Pons (tissue), 1 donor: ENCODE data around the gene DRAM1.
A peak's percentile ranks its signal among the peaks of the same experiment; 100 is the strongest.

Source experiments
- DNase-seq: peaks from one replicate; pipeline ENCODE4 v3.0.0-alpha.2; 2016; ENCODE audit warnings: low spot score

The DRAM1 gene

GRCh38 chr12:101941306-101942249 is 64.2 kb downstream of the DRAM1 start:
- DNase-seq, result no peak

GRCh38 chr12:101942250-101942605 is 64.8 kb downstream of the DRAM1 start:
- no peak for DNase-seq

GRCh38 chr12:101945369-101946232 is 68.2 kb downstream of the DRAM1 start:
- DNase-seq, result no peak

- no peak for DNase-seq
Measured at GRCh38 chr12:101946233-101946611, 68.8 kb downstream of the DRAM1 start.

GRCh38 chr12:101947316-101947715 is 69.9 kb downstream of the DRAM1 start:
- no peak for DNase-seq

GRCh38 chr12:101948365-101948764 is 71.0 kb downstream of the DRAM1 start:
- no peak for DNase-seq

GRCh38 chr12:101951002-101951670 is 73.8 kb downstream of the DRAM1 start:
- no peak for DNase-seq

- no peak for DNase-seq
Measured at GRCh38 chr12:101954113-101954512, 76.7 kb downstream of the DRAM1 start.

GRCh38 chr12:101954676-101955075 is 77.3 kb downstream of the DRAM1 start:
- DNase-seq, result no peak

- DNase-seq, result no peak
Measured at GRCh38 chr12:101957252-101957959, 80.0 kb downstream of the DRAM1 start.

GRCh38 chr12:101959607-101960006 is 82.2 kb downstream of the DRAM1 start:
- no peak for DNase-seq

- DNase-seq, result peak; percentile 9
Measured at GRCh38 chr12:101962486-101962885, 85.1 kb downstream of the DRAM1 start.

- no peak for DNase-seq
Measured at GRCh38 chr12:101963697-101964096, 86.3 kb downstream of the DRAM1 start.

GRCh38 chr12:101966496-101966895 is 89.1 kb downstream of the DRAM1 start:
- no peak for DNase-seq

GRCh38 chr12:101967506-101967905 is 90.1 kb downstream of the DRAM1 start:
- no peak for DNase-seq

- DNase-seq, result no peak
Measured at GRCh38 chr12:101968770-101969169, 91.4 kb downstream of the DRAM1 start.
